Gastroesophageal sphincter (tissue), 3 donors: ENCODE results near the gene MACROD2.

Experiments used
- CTCF ChIP-seq, 4 experiments: fragments of 200-600 bp in 2 of 4; fragments of 450-650 bp in 2 of 4; sonication (generic) in 1 of 4; IDR thresholded peaks; one replicate each; pipeline ENCODE4 v1.5.1; 2017 to 2019; ENCODE audit warnings: antibody characterized with exemption in 4 of 4, mild to moderate bottlenecking in 2 of 4, moderate library complexity in 2 of 4
- POLR2A ChIP-seq, 2 donors: fragments of 450-650 bp; IDR thresholded peaks; one replicate each; pipeline ENCODE4 v1.6.1; 2017; ENCODE audit warnings: antibody characterized with exemption in 2 of 2, mild to moderate bottlenecking in 2 of 2, moderate library complexity in 1 of 2
- POLR2AphosphoS5 ChIP-seq: sonication (generic); formaldehyde crosslinking; IDR thresholded peaks from one replicate; pipeline ENCODE4 v1.6.1; 2017; ENCODE audit warnings: antibody characterized with exemption

- TF ChIP-seq CTCF (IDR thresholded peaks at IDR 0.05) (no peak), POLR2AphosphoS5 (no peak), POLR2A (IDR thresholded peaks at IDR 0.05) (no peak)
Observed at GRCh38 chr20:14757728-14758127, 762.4 kb downstream of the MACROD2 start.
